ENCODE measurements around the gene PJA2. TPM values are rescaled to one million over a fixed set of nuclear protein-coding genes. Genes with fewer than 3 reads are reported as not detected.

Gene PJA2
- total RNA-seq, 1 experiment from 2014 or later, result 14.3 TPM

GRCh38 chr5:109388407-109388806 is 21.4 kb downstream of the PJA2 start:
- BruUV-seq (replicated peaks), result no TSS peak
- no peak for DNase-seq
- Histone ChIP-seq H3K27me3 (ENCODE audit: low read length) (no peaks in the 10 kb centered on the region), H2AFZ (ENCODE audit: low read length) (no peak overlapping the region), H3K4me2 (ENCODE audit: low read length) (no peak overlapping the region), H3K79me2 (ENCODE audit: low read length) (peaks cover 25% of the 10 kb centered on the region), H3K4me3 (ENCODE audit: low read length) (no peak overlapping the region), H3F3A (ENCODE audit: low read length, unreplicated experiment) (no peaks in the 10 kb centered on the region), H3K4me1 (ENCODE audit: insufficient read depth, low read length) (peaks cover 19% of the 10 kb centered on the region; the same call in 1 of the 2 replicates), H4K20me1 (ENCODE audit: low read length) (no peaks in the 10 kb centered on the region), H3K36me3 (ENCODE audit: low read depth, low read length) (0 out of 2 replicates have a peak, but pooled peaks cover 6% of the 10 kb centered on the region), H3K9ac (ENCODE audit: low read length) (no peak overlapping the region), H3K9me3 (ENCODE audit: low read length) (no peaks in the 10 kb centered on the region), H3K27ac (ENCODE audit: low read length) (no peak overlapping the region), H3K9me2 (replicated peaks; ENCODE audit: low read length) (no peaks in the 10 kb centered on the region)
- POLR2A ChIA-PET (ENCODE audit: unreplicated experiment), result no interaction called here
- intact Hi-C loops (cut with micrococcal nuclease), result no loop called here
- TF ChIP-seq CTCF (conservative IDR thresholded peaks at IDR 0.05; ENCODE audit: low read depth, low read length) (no peak), EZH2phosphoT487 (IDR thresholded peaks at IDR 0.05; ENCODE audit: borderline replicate concordance, low read length) (no peak), EZH2 (IDR thresholded peaks at IDR 0.05; ENCODE audit: low read length, unreplicated experiment) (no peak)
- no peak for ATAC-seq
- CTCF ChIA-PET, result no interaction called here

DNA sequence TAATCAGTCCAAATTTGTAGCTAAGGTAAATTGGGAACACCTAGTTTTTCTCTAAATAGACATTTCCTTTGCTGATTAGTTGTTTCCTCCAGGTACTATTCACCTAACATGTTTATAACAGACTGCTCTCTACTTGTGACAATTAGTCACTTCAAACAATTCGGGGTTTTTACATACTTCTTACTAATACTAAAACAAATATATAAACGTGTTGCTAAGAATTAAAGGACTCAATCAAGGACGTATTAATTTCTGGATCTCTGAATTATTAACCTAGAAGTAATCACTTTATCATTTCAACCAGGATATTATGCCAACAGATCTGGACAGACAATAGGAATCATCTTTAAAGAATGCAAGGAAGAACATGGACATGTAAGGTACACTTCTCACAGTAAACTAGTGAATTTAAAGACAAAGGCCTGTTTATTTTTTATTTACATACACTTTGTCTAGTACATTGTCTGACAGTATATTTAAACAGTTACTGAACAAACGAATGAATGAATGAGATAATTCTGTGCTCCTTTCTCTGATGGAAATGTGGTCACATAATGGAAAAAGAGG is 22.3 kb downstream of the PJA2 start:
- Histone ChIP-seq H3K36me3 (ENCODE audit: low read depth, low read length) (0 out of 2 replicates have a peak, but pooled peaks cover 6% of the 10 kb centered on the region), H3K27ac (ENCODE audit: low read length) (no peak overlapping the region), H3K9ac (ENCODE audit: low read length) (no peak overlapping the region), H3K9me2 (replicated peaks; ENCODE audit: low read length) (no peaks in the 10 kb centered on the region), H3K4me2 (ENCODE audit: low read length) (no peak overlapping the region), H2AFZ (ENCODE audit: low read length) (no peak overlapping the region), H3K79me2 (ENCODE audit: low read length) (peaks cover 17% of the 10 kb centered on the region), H3K4me1 (ENCODE audit: insufficient read depth, low read length) (peaks cover 19% of the 10 kb centered on the region; the same call in 1 of the 2 replicates), H3F3A (ENCODE audit: low read length, unreplicated experiment) (no peaks in the 10 kb centered on the region), H3K9me3 (ENCODE audit: low read length) (no peaks in the 10 kb centered on the region), H3K4me3 (ENCODE audit: low read length) (no peak overlapping the region), H4K20me1 (ENCODE audit: low read length) (no peaks in the 10 kb centered on the region), H3K27me3 (ENCODE audit: low read length) (no peaks in the 10 kb centered on the region)
- intact Hi-C loops (cut with micrococcal nuclease), result no loop called here
- CTCF ChIA-PET, result no interaction called here
- no TSS peak for BruUV-seq (replicated peaks)
- no peak for TF ChIP-seq CTCF (conservative IDR thresholded peaks at IDR 0.05; ENCODE audit: low read depth, low read length)
- TF ChIP-seq EZH2phosphoT487 (IDR thresholded peaks at IDR 0.05; ENCODE audit: borderline replicate concordance, low read length), result no peak
- TF ChIP-seq EZH2 (IDR thresholded peaks at IDR 0.05; ENCODE audit: low read length, unreplicated experiment), result no peak
- POLR2A ChIA-PET (ENCODE audit: unreplicated experiment), result no interaction called here
- DNase-seq (no peak), ATAC-seq (peak; percentile 57)

- BruUV-seq (replicated peaks), result no TSS peak
- Histone ChIP-seq H3K4me3 (ENCODE audit: low read length) (no peak overlapping the region), H3K9me2 (replicated peaks; ENCODE audit: low read length) (no peaks in the 10 kb centered on the region), H4K20me1 (ENCODE audit: low read length) (no peaks in the 10 kb centered on the region), H3K27me3 (ENCODE audit: low read length) (no peaks in the 10 kb centered on the region), H3F3A (ENCODE audit: low read length, unreplicated experiment) (no peaks in the 10 kb centered on the region), H3K9me3 (ENCODE audit: low read length) (no peaks in the 10 kb centered on the region), H3K4me1 (ENCODE audit: insufficient read depth, low read length) (no peaks in the 10 kb centered on the region), H3K9ac (ENCODE audit: low read length) (no peak overlapping the region), H3K79me2 (ENCODE audit: low read length) (no peaks in the 10 kb centered on the region), H2AFZ (ENCODE audit: low read length) (no peak overlapping the region), H3K27ac (ENCODE audit: low read length) (no peak overlapping the region), H3K4me2 (ENCODE audit: low read length) (no peak overlapping the region), H3K36me3 (ENCODE audit: low read depth, low read length) (no peaks in the 10 kb centered on the region; the same call in 1 of the 2 replicates)
- DNase-seq (no peak), ATAC-seq (no peak)
- TF ChIP-seq CTCF (conservative IDR thresholded peaks at IDR 0.05; ENCODE audit: low read depth, low read length) (no peak), EZH2phosphoT487 (IDR thresholded peaks at IDR 0.05; ENCODE audit: borderline replicate concordance, low read length) (no peak), EZH2 (IDR thresholded peaks at IDR 0.05; ENCODE audit: low read length, unreplicated experiment) (no peak)
- ChIA-PET CTCF (no interaction called here), POLR2A (ENCODE audit: unreplicated experiment) (no interaction called here)
- intact Hi-C loops (cut with micrococcal nuclease), result no loop called here
Measured at GRCh38 chr5:109378095-109378494, 31.7 kb downstream of the PJA2 start.

All from PC-3 (cell line).